Measurements from ENCODE around the gene UBE4A. TPM values are rescaled to one million over a fixed set of nuclear protein-coding genes. Genes with fewer than 3 reads are reported as not detected.

The UBE4A gene
- polyA plus RNA-seq, 3 donors from 2014 or later: 13.7 to 26.3 (median 14.1) TPM

DNA sequence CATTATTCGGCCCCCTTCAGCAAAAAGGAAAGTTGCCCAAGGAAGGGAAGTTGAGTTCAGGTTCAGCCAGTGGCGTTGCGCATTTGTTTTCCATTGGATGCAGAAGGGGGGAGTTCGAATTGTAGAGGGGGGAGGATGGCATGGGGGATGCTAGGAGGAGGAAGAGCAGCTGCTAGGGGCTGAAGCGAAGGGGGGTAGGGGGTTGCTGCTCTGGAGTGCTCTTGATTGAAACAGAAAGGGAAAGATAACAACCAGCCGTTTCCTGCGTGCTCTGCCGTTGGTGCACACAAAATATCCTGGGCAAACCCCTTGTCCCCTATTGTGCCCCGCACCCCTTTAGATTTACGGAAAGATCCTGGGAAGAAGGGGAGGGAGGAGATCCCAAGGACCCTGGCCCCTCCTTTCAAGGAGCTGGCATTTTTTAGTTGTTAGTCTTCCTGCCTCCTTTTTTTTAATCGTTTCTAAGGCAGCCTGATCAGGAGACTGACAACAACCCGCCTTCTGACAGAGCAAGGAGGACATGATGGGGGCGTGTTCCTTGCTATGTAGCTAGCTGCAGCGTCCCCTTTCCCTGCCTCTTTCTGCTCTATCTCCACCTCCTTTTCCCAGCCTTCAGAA lies 79.0 kb downstream of the UBE4A start:
- Mint-ChIP-seq H3K4me3 (peak overlapping the region; percentile 86 to 95 (median 93)), H3K27me3 (ENCODE audit: low read depth in 3 of 3) (peaks cover 6 to 22% (median 21%) of the 10 kb centered on the region in 3 donors), H3K4me1 (peaks cover 68 to 77% of the 10 kb centered on the region in 2 donors), H3K9me3 (no peaks in the 10 kb centered on the region), H3K27ac (peak overlapping the region; percentile 91 to 97 (median 94)), H3K36me3 (no peaks in the 10 kb centered on the region)
- DNase-seq: peak; percentile 58 to 63 (median 59)

DNA sequence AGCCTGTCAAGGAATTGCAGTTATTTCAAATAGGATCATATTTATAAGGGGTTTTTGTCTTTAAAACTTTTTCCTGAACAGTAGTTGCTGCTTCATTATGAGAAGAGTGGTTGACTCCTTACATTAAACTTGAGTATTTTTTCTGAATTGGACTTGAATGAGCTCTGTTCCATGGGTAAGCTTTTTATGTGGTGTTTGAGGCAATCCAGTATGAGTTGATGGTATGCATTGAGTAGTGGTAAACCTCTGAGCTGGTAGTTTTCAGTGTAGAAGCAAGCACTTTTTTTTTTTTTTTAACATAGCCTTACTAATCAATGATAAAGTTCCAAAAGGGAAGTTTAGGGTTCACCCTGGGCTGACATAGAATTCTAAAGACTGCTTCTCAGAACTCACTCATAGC lies 80.2 kb downstream of the UBE4A start:
- H3K36me3 Mint-ChIP-seq: no peaks in the 10 kb centered on the region
- H3K9me3 Mint-ChIP-seq: no peaks in the 10 kb centered on the region
- DNase-seq: no peak
- H3K4me3 Mint-ChIP-seq: peak overlapping the region in 4 of 5 donors; percentile 16 to 95 (median 88)
- H3K4me1 Mint-ChIP-seq: peaks cover 72 to 80% of the 10 kb centered on the region in 2 donors
- peak overlapping the region; percentile 91 to 97 (median 94) for H3K27ac Mint-ChIP-seq
- peaks cover 6 to 19% (median 13%) of the 10 kb centered on the region in 3 donors for H3K27me3 Mint-ChIP-seq (ENCODE audit: low read depth in 3 of 3)

DNA sequence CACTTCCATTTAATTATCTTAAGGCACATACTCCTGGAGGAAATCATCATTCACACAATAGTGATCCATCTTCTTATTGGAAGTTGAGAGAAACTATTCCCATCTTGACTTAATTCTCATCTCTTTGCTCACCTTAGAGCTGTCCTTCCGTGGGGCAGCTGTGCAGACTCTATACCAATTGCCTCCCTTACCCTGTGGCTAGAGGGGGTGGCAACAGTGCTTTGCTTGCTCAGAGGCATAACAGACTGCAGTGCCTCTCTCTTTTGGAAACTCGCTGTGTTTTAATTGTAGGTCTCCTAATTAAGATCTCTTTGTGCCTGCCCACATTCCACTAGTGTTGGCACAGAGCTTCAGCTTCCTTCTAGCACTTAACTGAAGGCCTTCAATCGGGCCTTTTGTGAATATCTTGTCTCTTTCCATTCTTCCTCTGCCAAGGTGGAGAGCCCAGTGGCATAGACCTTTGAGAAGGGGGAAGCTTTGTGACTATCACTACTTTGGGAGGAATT lies 82.4 kb downstream of the UBE4A start:
- H3K4me1 Mint-ChIP-seq: peaks cover 83 to 94% of the 10 kb centered on the region in 2 donors
- no peaks in the 10 kb centered on the region for H3K9me3 Mint-ChIP-seq
- H3K27ac Mint-ChIP-seq: peak overlapping the region; percentile 1 to 69 (median 42)
- H3K27me3 Mint-ChIP-seq (ENCODE audit: low read depth in 3 of 3): peaks cover 2 to 9% (median 4%) of the 10 kb centered on the region in 3 donors
- DNase-seq: no peak
- H3K4me3 Mint-ChIP-seq: peak overlapping the region in 1 of 5 donors; percentile 38
- H3K36me3 Mint-ChIP-seq: peaks cover 0 to 3% (median 0%) of the 10 kb centered on the region in 3 donors

DNA sequence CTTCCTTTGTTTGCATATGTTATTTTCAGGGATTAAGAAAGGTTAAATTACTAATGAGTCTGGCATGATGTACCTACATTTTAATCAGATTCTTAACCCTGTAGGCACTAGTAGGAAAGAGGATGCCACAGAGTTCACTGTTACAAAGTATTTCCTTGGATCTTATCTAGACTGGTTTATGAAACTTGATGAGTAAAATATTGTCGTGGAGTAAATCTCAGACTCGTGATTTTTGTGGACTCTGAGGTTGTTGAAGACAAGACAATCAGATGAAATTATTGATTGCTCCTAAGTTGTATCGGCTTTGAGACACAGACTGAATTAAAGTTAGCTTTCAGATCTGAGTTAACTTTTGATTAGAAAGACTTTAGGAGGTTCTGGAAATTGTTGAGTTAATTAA lies 82.9 kb downstream of the UBE4A start:
- DNase-seq: no peak
- Mint-ChIP-seq H3K9me3 (no peaks in the 10 kb centered on the region), H3K27me3 (ENCODE audit: low read depth in 3 of 3) (peaks cover 2 to 5% (median 2%) of the 10 kb centered on the region in 3 donors), H3K36me3 (peaks cover 0 to 3% (median 0%) of the 10 kb centered on the region in 3 donors), H3K4me1 (peaks cover 84 to 98% of the 10 kb centered on the region in 2 donors), H3K4me3 (peak overlapping the region in 1 of 5 donors; percentile 38), H3K27ac (peak overlapping the region in 5 of 6 donors; percentile 25 to 69 (median 35))

DNA sequence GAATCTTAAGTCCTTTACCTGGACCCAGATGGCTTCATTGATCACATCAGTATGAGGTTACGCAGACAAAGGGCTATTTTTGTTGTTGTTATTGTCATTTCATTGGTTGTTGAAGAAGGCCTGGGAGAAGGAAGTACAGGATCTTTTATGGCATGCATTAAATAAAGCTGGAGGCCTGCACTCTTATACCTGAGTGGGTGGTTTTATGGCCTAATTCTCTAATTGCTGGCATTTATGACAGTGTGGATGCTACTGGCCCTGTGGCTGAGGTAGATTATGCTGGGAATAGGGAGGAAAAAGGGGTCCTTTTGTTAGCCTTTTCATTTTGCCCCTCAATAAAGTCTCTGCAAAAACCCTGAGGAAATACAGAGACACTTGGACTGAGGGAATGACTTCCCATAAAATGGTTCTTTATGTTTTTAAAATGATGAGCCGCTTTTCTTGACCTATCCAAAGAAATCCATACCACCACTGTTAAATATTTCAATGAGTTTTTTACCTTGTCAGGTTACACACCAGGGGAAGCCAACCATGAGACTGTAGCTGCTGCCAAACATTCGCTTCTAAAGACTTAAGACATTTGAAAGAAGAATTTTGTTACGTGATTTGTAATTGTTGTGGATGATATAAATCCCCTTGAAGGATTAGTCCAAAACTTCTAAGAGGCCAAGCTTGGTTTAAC lies 83.6 kb downstream of the UBE4A start:
- Mint-ChIP-seq H3K4me3 (peak overlapping the region in 1 of 5 donors; percentile 23), H3K36me3 (peaks cover 0 to 3% (median 0%) of the 10 kb centered on the region in 3 donors), H3K9me3 (no peaks in the 10 kb centered on the region), H3K27ac (peak overlapping the region in 4 of 6 donors; percentile 9 to 62 (median 42)), H3K4me1 (peaks cover 82 to 98% of the 10 kb centered on the region in 2 donors), H3K27me3 (ENCODE audit: low read depth in 3 of 3) (peaks cover 0 to 2% (median 0%) of the 10 kb centered on the region in 3 donors)
- no peak for DNase-seq

DNA sequence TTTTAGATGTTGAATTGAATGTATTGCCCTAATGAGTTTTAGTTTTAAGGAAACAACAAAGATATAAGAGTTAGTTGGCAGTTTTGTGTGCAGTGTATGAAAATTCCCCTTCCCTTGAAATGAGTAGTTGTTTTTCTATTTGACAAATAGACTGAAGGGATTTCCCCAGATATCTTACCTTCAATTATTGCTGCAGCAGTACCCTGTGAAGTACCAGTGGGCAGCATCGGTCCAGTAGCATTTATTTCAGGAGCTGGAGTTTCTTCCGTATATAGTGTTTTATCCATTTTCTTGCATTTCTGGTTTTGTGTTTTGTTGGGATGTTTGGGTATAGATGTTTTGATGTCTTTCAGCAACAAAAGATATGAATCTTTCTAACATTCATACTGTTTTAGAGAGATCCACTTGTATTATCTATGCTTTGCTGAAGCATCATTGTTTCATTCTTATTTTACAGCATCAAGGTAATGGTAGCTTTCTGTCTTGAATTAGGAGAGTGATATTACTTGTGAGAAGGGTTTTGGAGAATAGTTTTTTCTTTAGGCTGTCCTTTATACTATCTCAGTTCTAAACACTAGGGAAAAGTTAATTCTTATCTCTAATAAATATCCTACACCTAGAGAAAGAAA lies 84.3 kb downstream of the UBE4A start:
- peaks cover 0 to 3% (median 0%) of the 10 kb centered on the region in 3 donors for H3K36me3 Mint-ChIP-seq

DNA sequence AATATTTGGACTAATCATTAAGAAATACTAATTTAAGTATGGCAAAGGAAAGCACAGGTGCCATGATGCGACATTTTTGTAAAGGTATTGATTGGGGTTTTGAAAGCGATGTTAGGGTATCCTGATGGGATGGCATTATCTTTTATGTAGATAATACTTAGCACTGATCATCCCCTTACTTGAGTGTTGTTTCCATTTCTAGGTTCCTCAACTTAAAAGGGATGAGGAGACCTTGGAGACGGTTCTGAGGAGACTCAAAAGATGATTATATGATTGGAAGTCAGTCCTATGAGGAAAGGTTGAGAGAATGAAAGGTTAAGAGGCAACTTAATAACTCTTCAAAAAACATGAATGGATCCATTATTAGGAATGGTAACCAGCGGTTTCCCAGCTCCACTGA lies 88.0 kb downstream of the UBE4A start:
- no peak overlapping the region for H3K4me3 Mint-ChIP-seq
- peaks cover 0 to 2% (median 0%) of the 10 kb centered on the region in 3 donors for H3K27me3 Mint-ChIP-seq (ENCODE audit: low read depth in 3 of 3)
- peak overlapping the region in 3 of 6 donors; percentile 2 to 77 (median 32) for H3K27ac Mint-ChIP-seq
- no peak for DNase-seq
- H3K9me3 Mint-ChIP-seq: no peaks in the 10 kb centered on the region
- peaks cover 0 to 3% (median 0%) of the 10 kb centered on the region in 3 donors for H3K36me3 Mint-ChIP-seq
- peaks cover 54 to 80% of the 10 kb centered on the region in 2 donors for H3K4me1 Mint-ChIP-seq

More for the DNA sequence above, 84.3 kb downstream of the UBE4A start:
- no peak for DNase-seq
- Mint-ChIP-seq H3K9me3 (no peaks in the 10 kb centered on the region), H3K4me1 (peaks cover 78 to 98% of the 10 kb centered on the region in 2 donors), H3K4me3 (peak overlapping the region in 1 of 5 donors; percentile 23), H3K27ac (peak overlapping the region in 4 of 6 donors; percentile 9 to 84 (median 30)), H3K27me3 (ENCODE audit: low read depth in 3 of 3) (peaks cover 0 to 2% (median 0%) of the 10 kb centered on the region in 3 donors)

DNA sequence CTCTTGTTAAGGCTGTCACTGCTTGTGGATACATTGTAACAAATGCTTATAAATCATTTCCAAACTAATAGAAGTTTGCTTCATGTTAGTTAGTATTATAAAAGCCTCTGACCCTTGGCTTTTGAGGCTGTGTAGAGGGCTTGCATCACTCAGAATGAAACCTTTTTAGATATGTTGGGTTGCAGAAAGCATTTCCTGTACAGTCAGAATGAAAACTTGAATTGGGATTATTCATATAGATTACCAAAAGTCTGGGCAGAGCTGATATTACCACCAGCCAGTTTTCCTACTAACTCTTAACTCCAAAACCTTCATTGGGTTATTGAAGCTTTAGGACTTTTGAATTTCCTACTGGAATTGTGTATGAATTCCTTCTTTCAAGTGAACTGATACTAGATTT lies 88.9 kb downstream of the UBE4A start:
- Mint-ChIP-seq H3K9me3 (no peaks in the 10 kb centered on the region), H3K27ac (peak overlapping the region in 2 of 6 donors; percentile 13 to 46), H3K4me3 (no peak overlapping the region), H3K27me3 (ENCODE audit: low read depth in 3 of 3) (peaks cover 0 to 2% (median 0%) of the 10 kb centered on the region in 3 donors), H3K36me3 (peaks cover 3 to 5% (median 5%) of the 10 kb centered on the region in 3 donors), H3K4me1 (peaks cover 54 to 78% of the 10 kb centered on the region in 2 donors)
- no peak for DNase-seq

Other genes with a start within 250 kb of the UBE4A start
- gene SCN4B, start 206.8 kb upstream of the UBE4A start, polyA plus RNA-seq: not detected
- gene SCN2B, start 183.0 kb upstream of the UBE4A start, polyA plus RNA-seq: not detected
- 10 to 100 TPM; 16.8 to 37.7 (median 26.3) TPM for gene JAML, start 134.6 kb upstream of the UBE4A start, polyA plus RNA-seq
- 1 to 10 TPM; 4.2 to 5.2 (median 4.8) TPM for gene MPZL3, start 107.2 kb upstream of the UBE4A start, polyA plus RNA-seq
- 1 to 10 TPM in 1 of 3 donors, under 1 TPM in 2; 0.17 to 1.5 (median 0.49) TPM for gene MPZL2, start 95.3 kb upstream of the UBE4A start, polyA plus RNA-seq
- 100 to 1,000 TPM in 2 of 3 donors, 10 to 100 TPM in 1; 50.4 to 456 (median 296) TPM for gene CD3E, start 54.9 kb upstream of the UBE4A start, polyA plus RNA-seq
- 10 to 100 TPM; 19.8 to 97.2 (median 20.5) TPM for gene CD3D, start 16.9 kb upstream of the UBE4A start, polyA plus RNA-seq
- 10 to 100 TPM in 2 of 3 donors, 1 to 10 TPM in 1; 4.1 to 40.7 (median 10.8) TPM for gene CD3G, start 15.3 kb upstream of the UBE4A start, polyA plus RNA-seq
- 100 to 1,000 TPM; 448 to 825 (median 551) TPM for gene ATP5MG, start 42.0 kb downstream of the UBE4A start, polyA plus RNA-seq
- 10 to 100 TPM in 1 of 3 donors, 1 to 10 TPM in 2; 3.2 to 22.5 (median 6.6) TPM for gene KMT2A, start 76.9 kb downstream of the UBE4A start, polyA plus RNA-seq
- gene TTC36, start 167.9 kb downstream of the UBE4A start, polyA plus RNA-seq: under 1 TPM; 0.37 to 0.50 (median 0.50) TPM
- 10 to 100 TPM in 2 of 3 donors, 1 to 10 TPM in 1; 9.6 to 16.8 (median 10.8) TPM for gene TMEM25, start 171.6 kb downstream of the UBE4A start, polyA plus RNA-seq
- 1 to 10 TPM; 5.9 to 8.1 (median 7.4) TPM for gene IFT46, start 206.3 kb downstream of the UBE4A start, polyA plus RNA-seq
- 100 to 1,000 TPM in 2 of 3 donors, 10 to 100 TPM in 1; 99.9 to 164 (median 157) TPM for gene ARCN1, start 212.8 kb downstream of the UBE4A start, polyA plus RNA-seq
- gene PHLDB1, start 248.0 kb downstream of the UBE4A start, polyA plus RNA-seq: under 1 TPM in 1 of 3 donors, not detected in 2; 0.17 TPM

Measured in immature natural killer cell (primary cell).